ENCODE results near the gene LRRC61.

The LRRC61 gene

DNA sequence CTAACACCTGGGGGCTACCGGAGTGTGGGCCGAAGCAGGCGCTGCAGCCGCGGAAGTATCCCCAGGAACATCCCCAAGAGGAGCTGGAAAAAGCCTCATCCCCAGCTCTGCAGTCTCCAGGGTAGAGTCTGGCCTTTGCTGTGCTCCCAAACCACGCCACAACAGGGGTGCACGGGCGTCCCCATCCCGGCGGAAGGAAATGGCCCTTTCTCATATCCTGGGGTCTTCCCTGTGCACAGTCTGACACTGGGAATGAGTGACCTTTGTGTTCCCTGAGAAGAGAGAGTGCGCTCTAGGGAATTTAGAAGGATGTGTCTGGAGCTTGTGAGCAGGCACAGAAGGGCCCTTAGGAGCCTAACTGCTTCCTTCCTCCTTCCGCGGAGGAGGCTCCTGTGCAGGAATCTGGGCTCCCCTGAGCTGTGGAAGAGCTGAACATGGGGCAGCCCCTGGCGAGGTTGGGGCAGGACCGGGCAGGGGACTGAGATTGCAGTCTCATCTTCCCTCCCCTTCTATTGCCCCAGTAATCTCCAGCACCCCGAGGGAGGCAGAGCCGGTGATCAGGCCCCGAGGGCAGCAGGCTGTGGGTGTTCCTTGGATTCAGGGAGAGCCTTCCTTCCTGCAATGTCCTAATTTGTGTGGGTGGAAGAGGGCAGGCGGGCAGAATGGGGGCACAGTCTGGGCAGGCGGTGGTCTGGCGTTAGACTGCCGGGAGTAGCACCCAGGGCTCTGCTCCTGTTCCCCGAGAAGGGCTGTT is 46.8 kb downstream of the LRRC61 start:
- DNase-seq (ENCODE audit: low read depth in 3 of 3): no peak

GRCh38 chr7:150370612-150371071 is 47.5 kb downstream of the LRRC61 start:
- no peak for DNase-seq (ENCODE audit: low read depth in 3 of 3)

DNA sequence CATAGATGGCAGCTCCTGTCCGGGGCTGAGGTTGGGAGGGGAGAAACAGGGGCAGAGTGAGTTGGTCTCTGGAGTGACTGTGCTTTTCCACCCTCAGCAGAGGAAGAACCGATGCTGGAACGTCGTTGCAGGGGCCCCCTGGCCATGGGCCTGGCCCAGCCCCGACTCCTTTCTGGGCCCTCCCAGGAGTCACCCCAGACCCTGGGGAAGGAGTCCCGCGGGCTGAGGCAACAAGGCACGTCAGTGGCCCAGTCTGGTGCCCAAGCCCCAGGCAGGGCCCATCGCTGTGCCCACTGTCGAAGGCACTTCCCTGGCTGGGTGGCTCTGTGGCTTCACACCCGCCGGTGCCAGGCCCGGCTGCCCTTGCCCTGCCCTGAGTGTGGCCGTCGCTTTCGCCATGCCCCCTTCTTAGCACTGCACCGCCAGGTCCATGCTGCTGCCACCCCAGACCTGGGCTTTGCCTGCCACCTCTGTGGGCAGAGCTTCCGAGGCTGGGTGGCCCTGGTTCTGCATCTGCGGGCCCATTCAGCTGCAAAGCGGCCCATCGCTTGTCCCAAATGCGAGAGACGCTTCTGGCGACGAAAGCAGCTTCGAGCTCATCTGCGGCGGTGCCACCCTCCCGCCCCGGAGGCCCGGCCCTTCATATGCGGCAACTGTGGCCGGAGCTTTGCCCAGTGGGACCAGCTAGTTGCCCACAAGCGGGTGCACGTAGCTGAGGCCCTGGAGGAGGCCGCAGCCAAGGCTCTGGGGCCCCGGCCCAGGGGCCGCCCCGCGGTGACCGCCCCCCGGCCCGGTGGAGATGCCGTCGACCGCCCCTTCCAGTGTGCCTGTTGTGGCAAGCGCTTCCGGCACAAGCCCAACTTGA is 48.2 kb downstream of the LRRC61 start:
- DNase-seq (ENCODE audit: low read depth in 3 of 3): no peak

GRCh38 chr7:150371996-150372270 is 48.8 kb downstream of the LRRC61 start:
- no peak for DNase-seq (ENCODE audit: low read depth in 3 of 3)

GRCh38 chr7:150372271-150373048 is 49.3 kb downstream of the LRRC61 start:
- no peak for DNase-seq (ENCODE audit: low read depth in 3 of 3)

- DNase-seq (ENCODE audit: low read depth in 3 of 3): no peak
Observed at GRCh38 chr7:150373049-150373801, 50.1 kb downstream of the LRRC61 start.

- no peak for DNase-seq (ENCODE audit: low read depth in 3 of 3)
Observed at GRCh38 chr7:150374026-150374425, 50.9 kb downstream of the LRRC61 start.

DNA sequence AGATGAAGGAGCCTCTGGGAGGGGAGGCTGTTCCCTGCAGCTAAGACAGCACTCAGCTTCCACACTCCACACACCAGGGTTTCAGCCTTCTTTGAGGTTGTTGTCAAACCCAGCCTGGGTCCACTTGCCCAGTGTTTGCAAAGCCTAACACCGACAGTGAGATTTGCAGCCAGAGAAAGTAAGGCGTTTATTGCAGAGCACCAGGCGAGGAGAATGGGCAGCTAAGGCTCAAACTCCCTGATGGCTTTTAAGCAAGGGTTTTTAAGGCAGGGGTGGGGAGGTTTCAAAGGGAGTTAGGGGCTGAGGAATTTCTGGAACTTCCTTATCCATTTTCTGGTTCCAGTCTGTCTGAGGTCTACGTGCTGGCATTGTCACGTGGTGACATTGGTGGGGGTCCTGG is 51.3 kb downstream of the LRRC61 start:
- DNase-seq (ENCODE audit: low read depth in 3 of 3): no peak

- DNase-seq (ENCODE audit: low read depth in 3 of 3): peak in 2 of 3 experiments; percentile 26 to 42
Observed at GRCh38 chr7:150375662-150376521, 52.7 kb downstream of the LRRC61 start.

GRCh38 chr7:150376560-150376959 is 53.4 kb downstream of the LRRC61 start:
- DNase-seq (ENCODE audit: low read depth in 3 of 3): no peak

DNA sequence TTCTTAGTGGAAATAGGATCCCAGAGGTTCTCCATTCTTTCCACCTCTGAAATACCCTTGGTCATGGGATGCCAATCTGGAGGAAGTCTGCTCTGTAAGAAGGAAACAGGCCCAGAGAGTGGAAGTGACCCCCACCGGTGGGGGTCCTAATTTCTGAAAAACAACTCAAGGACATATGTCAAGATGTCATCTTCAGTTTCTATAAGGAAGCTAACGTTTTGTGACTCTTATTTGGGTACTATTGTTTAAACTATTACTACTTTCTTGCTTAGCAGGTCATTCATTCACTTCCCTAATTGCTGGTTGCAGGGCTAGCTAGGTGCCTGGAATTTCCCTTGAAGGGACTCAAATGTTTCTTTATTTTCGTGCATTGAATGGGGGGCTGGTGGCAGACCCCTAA is 54.0 kb downstream of the LRRC61 start:
- DNase-seq (ENCODE audit: low read depth in 3 of 3): no peak

- no peak for DNase-seq (ENCODE audit: low read depth in 3 of 3)
Observed at GRCh38 chr7:150377635-150378034, 54.5 kb downstream of the LRRC61 start.

GRCh38 chr7:150378115-150378852 is 55.1 kb downstream of the LRRC61 start:
- peak in 1 of 3 experiments; percentile 27 for DNase-seq (ENCODE audit: low read depth in 3 of 3)

DNA sequence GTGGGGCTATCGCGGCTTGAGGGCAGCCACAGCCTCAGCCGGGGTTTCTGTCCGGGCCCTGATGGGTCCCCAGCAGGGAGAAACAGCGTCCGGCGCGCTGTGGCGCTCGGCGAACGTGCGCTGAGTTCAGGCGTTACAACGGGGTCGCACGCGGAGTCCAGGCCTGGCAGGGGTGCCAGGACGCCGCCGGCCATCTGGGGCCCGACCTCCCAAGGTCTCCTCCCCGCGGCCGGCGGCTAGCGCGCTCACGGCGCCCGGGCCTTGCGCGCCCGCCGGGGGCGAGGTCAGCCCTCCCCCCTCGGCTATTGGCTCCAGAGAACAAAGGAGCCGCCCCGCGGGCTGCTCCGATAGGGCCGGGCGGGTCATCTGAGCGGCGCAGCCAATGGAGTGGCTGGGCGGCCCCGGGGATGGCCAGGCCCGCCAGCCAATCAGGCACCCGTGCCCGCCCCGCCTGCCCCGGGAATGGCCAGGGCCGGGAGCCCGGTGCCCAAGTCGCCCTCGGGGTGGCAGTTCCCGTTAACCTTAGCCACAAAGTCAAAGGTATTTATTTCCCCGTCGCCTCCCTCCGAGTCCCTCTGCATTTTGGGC is 55.8 kb downstream of the LRRC61 start, which contains the start of gene ZNF775:
ZNF775 (plus strand) TSS at position 478 of the 588 bp plus-strand sequence. CDS start 9,141 bp downstream, outside the sequence.
- DNase-seq (ENCODE audit: low read depth in 3 of 3): peak; percentile 80 to 90 (median 87)

DNA sequence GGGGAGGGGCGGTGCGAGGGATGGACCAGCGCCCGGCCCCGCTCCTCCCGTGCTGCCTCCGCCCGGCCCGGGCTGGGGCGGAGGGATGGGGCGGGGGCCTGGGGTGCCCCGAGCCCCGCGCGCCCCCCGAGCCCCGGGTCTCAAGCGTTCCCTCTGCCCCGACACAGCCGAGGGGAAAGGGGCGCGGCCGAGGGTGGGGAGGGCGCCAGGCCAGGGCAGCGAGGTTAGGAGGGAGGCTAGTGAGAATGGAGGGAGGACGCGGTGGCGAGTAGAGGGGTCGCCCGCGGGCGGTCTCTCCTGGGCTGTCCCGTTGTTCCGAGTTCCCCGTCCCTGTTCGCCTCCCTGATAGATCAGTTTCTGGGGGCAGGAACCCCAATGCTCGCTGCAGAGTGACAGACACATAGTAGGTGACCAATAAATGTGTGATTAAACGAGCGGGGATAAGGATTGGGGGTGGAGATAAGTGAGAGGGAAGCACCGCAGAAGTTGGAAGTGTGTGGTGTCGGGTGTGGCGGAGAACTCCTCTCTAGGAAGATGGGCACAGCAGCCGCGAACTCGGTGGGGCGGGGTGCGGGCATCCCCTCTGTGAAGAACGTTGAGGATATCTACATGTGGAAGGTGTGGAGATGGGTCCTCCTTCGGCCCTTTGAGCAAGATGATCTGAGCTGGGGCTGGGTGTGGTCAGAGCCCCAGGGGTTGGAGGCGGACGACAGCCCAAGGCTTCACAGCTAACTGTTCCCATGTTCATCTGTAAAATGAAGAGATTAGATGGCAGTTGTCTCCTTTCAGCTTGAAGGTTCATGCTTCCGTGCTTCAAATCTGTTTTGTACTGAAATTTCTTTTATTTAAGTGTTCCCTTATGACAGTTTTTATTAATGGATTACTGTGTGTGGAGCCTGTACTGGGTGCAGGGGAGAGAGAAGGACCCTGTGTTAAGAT is 56.6 kb downstream of the LRRC61 start:
- DNase-seq (ENCODE audit: low read depth in 3 of 3): no peak

DNA sequence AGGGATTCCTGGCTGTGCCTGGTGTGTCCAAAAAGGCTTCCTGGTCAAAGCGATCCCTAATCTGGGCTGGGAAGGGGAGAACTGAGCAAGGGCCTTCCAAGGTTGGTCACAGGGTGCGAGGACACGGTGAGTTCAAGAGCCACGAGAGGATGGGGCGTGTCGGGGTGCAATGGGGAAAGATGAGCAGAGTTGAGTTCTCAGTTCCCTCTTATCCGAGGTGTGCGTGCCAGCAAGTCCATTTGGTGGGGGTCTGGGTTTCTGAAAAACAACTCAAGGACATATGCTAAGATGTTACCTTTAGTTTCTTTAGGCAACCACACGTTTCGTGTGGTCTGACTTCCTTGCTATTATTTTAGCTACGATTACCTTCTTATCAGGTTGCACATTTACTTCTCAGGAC is 57.3 kb downstream of the LRRC61 start:
- DNase-seq (ENCODE audit: low read depth in 3 of 3): no peak

GRCh38 chr7:150381096-150381495 is 57.9 kb downstream of the LRRC61 start:
- DNase-seq (ENCODE audit: low read depth in 3 of 3): no peak

GRCh38 chr7:150381785-150382122 is 58.6 kb downstream of the LRRC61 start:
- DNase-seq (ENCODE audit: low read depth in 3 of 3): no peak
